IMR-90 (cell line): ENCODE measurements around the gene LIPM. TPM values are rescaled to one million over a fixed set of nuclear protein-coding genes. Genes with fewer than 3 reads are reported as not detected.

Source experiments
- ATAC-seq: fragments of 200-7000 bp; cut with Tn5 transposase; 2 replicates; pipeline ENCODE4 v1.9.1; 2020; ENCODE audit warnings: low read depth, mild to moderate bottlenecking, moderate library complexity
- BruUV-seq: library from RNA; stranded (reverse); fragments of 400-500 nt; replicated peaks from 2 replicates; lab custom pipeline; 2021; lab: Mats Ljungman, UMichigan
- CTCF ChIA-PET: fragments of 300-600 bp; formaldehyde crosslinking; extraction: SDS; loops from one replicate; lab custom pipeline; 2021; ENCODE audit warnings: antibody characterized with exemption; lab: Yijun Ruan, JAX
- POLR2A ChIA-PET: fragments of 300-600 bp; sonication (Branson Sonifier 250); formaldehyde crosslinking; loops from one replicate; lab custom pipeline; 2022; ENCODE audit warnings: antibody characterized with exemption; ENCODE audit not compliant: unreplicated experiment; lab: Charles Lee
- DNase-seq: peaks from one replicate; pipeline ENCODE4 v3.0.0; 2013
- H2AFZ ChIP-seq: replicated peaks from 2 replicates; pipeline ENCODE3; 2013; ENCODE audit warnings: low read length, mild to moderate bottlenecking; ENCODE audit not compliant: poor library complexity
- H2AK5ac ChIP-seq: 2 replicates; pipeline ENCODE4 v1.6.1; 2013; ENCODE audit warnings: low read depth, low read length, inconsistent platforms
- H2AK9ac ChIP-seq: replicated peaks from 2 replicates; pipeline ENCODE3; 2013; ENCODE audit warnings: mild to moderate bottlenecking, low read depth, low read length, moderate library complexity; ENCODE audit not compliant: poor library complexity
- H2BK120ac ChIP-seq: 2 replicates; pipeline ENCODE4 v1.6.1; 2013; ENCODE audit warnings: low read depth, low read length, inconsistent platforms
- H2BK15ac ChIP-seq: 3 replicates; pipeline ENCODE4 v1.6.1; 2013; ENCODE audit warnings: low read depth, low read length, inconsistent platforms
- H2BK20ac ChIP-seq: 2 replicates; pipeline ENCODE4 v1.6.1; 2013; ENCODE audit warnings: low read depth, mild to moderate bottlenecking, inconsistent platforms, low read length, moderate library complexity
- H2BK5ac ChIP-seq: 2 replicates; pipeline ENCODE4 v1.6.1; 2013; ENCODE audit warnings: mild to moderate bottlenecking, low read depth, low read length, inconsistent platforms; ENCODE audit not compliant: poor library complexity, severe bottlenecking
- H3K14ac ChIP-seq: replicated peaks from 2 replicates; pipeline ENCODE4 v1.6.1; 2013; ENCODE audit warnings: low read depth, low read length, inconsistent platforms
- H3K18ac ChIP-seq: 2 replicates; pipeline ENCODE4 v1.6.1; 2013; ENCODE audit warnings: low read depth, low read length, control low read depth
- H3K23ac ChIP-seq: 2 replicates; pipeline ENCODE4 v1.6.1; 2013; ENCODE audit warnings: low read depth, low read length, inconsistent platforms
- H3K27ac ChIP-seq: 2 replicates; pipeline ENCODE4 v1.5.1; 2013; ENCODE audit warnings: mild to moderate bottlenecking, control low read depth, low read length; ENCODE audit not compliant: insufficient read depth
- H3K27me3 ChIP-seq: 2 replicates; pipeline ENCODE4 v1.6.1; 2013; ENCODE audit warnings: low read length; ENCODE audit not compliant: control insufficient read depth, insufficient read depth
- H3K36me3 ChIP-seq: 2 replicates; pipeline ENCODE4 v1.6.1; 2013; ENCODE audit warnings: low read length, mixed read lengths; ENCODE audit not compliant: control insufficient read depth, insufficient read depth
- H3K4ac ChIP-seq: 2 replicates; pipeline ENCODE4 v1.6.1; 2013; ENCODE audit warnings: low read depth, low read length, inconsistent platforms
- H3K4me1 ChIP-seq: 2 replicates; pipeline ENCODE4 v1.6.1; 2013; ENCODE audit warnings: low read length, mixed read lengths; ENCODE audit not compliant: control insufficient read depth, insufficient read depth
- H3K4me2 ChIP-seq: 2 replicates; pipeline ENCODE4 v1.6.1; 2013; ENCODE audit warnings: low read depth, mild to moderate bottlenecking, control low read depth, low read length, moderate library complexity
- H3K4me3 ChIP-seq: 2 replicates; pipeline ENCODE4 v1.5.1; 2013; ENCODE audit warnings: low read depth, mild to moderate bottlenecking, control low read depth, low read length, moderate library complexity; ENCODE audit not compliant: insufficient read depth
- H3K56ac ChIP-seq: 2 replicates; pipeline ENCODE4 v1.6.1; 2013; ENCODE audit warnings: low read length, inconsistent platforms; ENCODE audit not compliant: insufficient read depth; ENCODE audit errors: extremely low read depth
- H3K79me1 ChIP-seq, 2 experiments: 2 replicates each; pipeline ENCODE4 v1.6.1; 2013; ENCODE audit warnings: low read length in 2 of 2, inconsistent platforms in 1 of 2, low read depth in 1 of 2
- H3K9ac ChIP-seq: 2 replicates; pipeline ENCODE4 v1.6.1; 2013; ENCODE audit warnings: low read depth, low read length, control low read depth
- H3K9me1 ChIP-seq: 2 replicates; pipeline ENCODE4 v1.6.1; 2013; ENCODE audit warnings: low read length, inconsistent platforms; ENCODE audit not compliant: insufficient read depth
- H3K9me3 ChIP-seq: 2 replicates; pipeline ENCODE4 v1.6.1; 2013; ENCODE audit warnings: low read length; ENCODE audit not compliant: control insufficient read depth, insufficient read depth
- H4K20me1 ChIP-seq: 2 replicates; pipeline ENCODE4 v1.6.1; 2013; ENCODE audit warnings: low read length, inconsistent platforms; ENCODE audit not compliant: insufficient read depth
- H4K5ac ChIP-seq: 2 replicates; pipeline ENCODE4 v1.6.1; 2013; ENCODE audit warnings: mild to moderate bottlenecking, low read depth, low read length, control low read depth
- H4K8ac ChIP-seq, 2 experiments: 2 replicates each; pipeline ENCODE4 v1.6.1; 2013; ENCODE audit warnings: low read depth in 2 of 2, low read length in 2 of 2, control low read depth in 1 of 2, inconsistent platforms in 1 of 2
- H4K91ac ChIP-seq: 2 replicates; pipeline ENCODE4 v1.6.1; 2013; ENCODE audit warnings: low read depth, low read length, inconsistent platforms; ENCODE audit not compliant: insufficient read depth
- CEBPB ChIP-seq: IDR thresholded peaks from 2 replicates; pipeline ENCODE4 v1.6.1; 2012; ENCODE audit warnings: low read depth, low read length, improper control_type of control experiment
- CHD1 ChIP-seq: IDR thresholded peaks from 2 replicates; pipeline ENCODE4 v1.6.1; 2012; ENCODE audit warnings: low read depth, low read length, improper control_type of control experiment
- MAFK ChIP-seq: IDR thresholded peaks from 2 replicates; pipeline ENCODE4 v1.6.1; 2012; ENCODE audit warnings: low read depth, low read length, improper control_type of control experiment
- MAZ ChIP-seq: IDR thresholded peaks from 2 replicates; pipeline ENCODE4 v1.6.1; 2012; ENCODE audit warnings: low read depth, mild to moderate bottlenecking, low read length, improper control_type of control experiment, moderate library complexity, borderline replicate concordance
- POLR2A ChIP-seq: IDR thresholded peaks from 2 replicates; pipeline ENCODE4 v1.6.1; 2012; ENCODE audit warnings: mild to moderate bottlenecking, low read depth, low read length
- RCOR1 ChIP-seq: IDR thresholded peaks from 2 replicates; pipeline ENCODE4 v1.6.1; 2012; ENCODE audit warnings: mild to moderate bottlenecking, low read length, improper control_type of control experiment; ENCODE audit not compliant: insufficient replicate concordance
- RFX5 ChIP-seq: IDR thresholded peaks from 2 replicates; pipeline ENCODE4 v1.8.0; 2012; ENCODE audit warnings: low read depth, mild to moderate bottlenecking, low read length, moderate library complexity
- WGBS, 2 experiments: methylation state at CpG; one replicate each; pipeline versions ENCODE4 v1.1.5 to v1.1.7; 2013; ENCODE audit warnings: missing lambda C conversion rate in 2 of 2; ENCODE audit not compliant: insufficient read length in 1 of 2; ENCODE audit errors: extremely low coverage in 2 of 2; 5-methylcytosine and 5-hydroxymethylcytosine counted together
- dilution Hi-C: fragments of 300-500 bp; cut with HindIII; formaldehyde crosslinking; loops from one replicate; pipeline ENCODE4 v1.14.3; 2018; ENCODE audit warnings: low sequenced_read_pairs; ENCODE audit not compliant: unreplicated experiment
- in situ Hi-C: fragments of 300-500 bp; cut with MboI; formaldehyde crosslinking; loops from 3 replicates; pipeline ENCODE4 v1.14.3; 2019; ENCODE audit warnings: low sequenced_read_pairs, inconsistent platforms, mixed read lengths
- intact Hi-C: fragments of 100-400 bp; cut with micrococcal nuclease; formaldehyde crosslinking; loops from 2 replicates; pipeline ENCODE4 v1.10.0; 2022
- polyA plus RNA-seq, 3 experiments: library from polyadenylated mRNA; depleted of rRNA; stranded (reverse); fragments of >200 nt; gene quantifications; 2 replicates each; pipeline ENCODE4 v1.2.3, GENCODE V29; 2012; ENCODE audit warnings: low replicate concordance in 1 of 3
- total RNA-seq: library from RNA; depleted of rRNA; stranded (reverse); fragments of >200 nt; gene quantifications from 2 replicates; pipeline ENCODE4 v1.2.3, GENCODE V29; 2012
- TF ChIP-seq, protein P1 (sequence below): fragments of 150-350 bp; IDR thresholded peaks from 2 replicates; pipeline ENCODE4 v1.6.1; 2016; ENCODE audit warnings: low read depth, mild to moderate bottlenecking, low read length, moderate library complexity, borderline replicate concordance

Gene LIPM
- total and polyA plus RNA-seq, 2 of the 4 experiments (the other 2 are of a cell fraction) = not detected

DNA sequence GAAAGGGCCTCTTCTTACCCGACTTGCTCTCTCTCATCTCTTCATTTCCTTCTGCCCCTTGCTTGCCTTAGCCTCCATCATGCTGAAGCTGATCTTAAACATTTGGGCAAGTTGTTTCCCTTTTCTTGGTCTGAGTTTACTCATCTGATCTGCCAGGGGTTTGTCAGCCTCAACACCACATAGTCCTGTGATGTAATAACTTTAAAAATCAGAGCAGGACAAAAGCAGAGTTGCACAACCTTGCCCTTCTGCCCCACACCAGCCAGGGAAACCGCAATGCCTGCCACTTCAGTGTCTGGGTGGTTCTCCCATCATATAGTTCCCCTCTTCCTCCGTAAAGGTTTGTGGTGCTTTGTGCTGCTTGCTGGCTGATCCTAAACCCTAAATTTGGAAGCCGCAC, 9.9 kb upstream of the LIPM start:
- no peak overlapping the region for H2AFZ ChIP-seq
- in situ Hi-C loops (no loop called here), intact Hi-C loops (no loop called here), dilution Hi-C loops (no loop called here)
- H3K4ac ChIP-seq = no peak overlapping the region
- H3K79me1 ChIP-seq = no peaks in the 10 kb centered on the region
- H3K14ac ChIP-seq = no peak overlapping the region
- TF ChIP-seq MAFK (no peak), CHD1 (no peak), MAZ (no peak), RFX5 (no peak), CEBPB (peak; percentile 91), POLR2A (no peak), RCOR1 (no peak)
- TF ChIP-seq, protein P1, sequence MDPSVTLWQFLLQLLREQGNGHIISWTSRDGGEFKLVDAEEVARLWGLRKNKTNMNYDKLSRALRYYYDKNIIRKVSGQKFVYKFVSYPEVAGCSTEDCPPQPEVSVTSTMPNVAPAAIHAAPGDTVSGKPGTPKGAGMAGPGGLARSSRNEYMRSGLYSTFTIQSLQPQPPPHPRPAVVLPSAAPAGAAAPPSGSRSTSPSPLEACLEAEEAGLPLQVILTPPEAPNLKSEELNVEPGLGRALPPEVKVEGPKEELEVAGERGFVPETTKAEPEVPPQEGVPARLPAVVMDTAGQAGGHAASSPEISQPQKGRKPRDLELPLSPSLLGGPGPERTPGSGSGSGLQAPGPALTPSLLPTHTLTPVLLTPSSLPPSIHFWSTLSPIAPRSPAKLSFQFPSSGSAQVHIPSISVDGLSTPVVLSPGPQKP = no peak
- no CpG with 5 or more reads among the region's 4 CpGs for WGBS, 2 experiments
- H4K8ac ChIP-seq = no peak overlapping the region
- H3K9ac ChIP-seq = no peak overlapping the region
- H2BK20ac ChIP-seq = no peak overlapping the region
- no peak overlapping the region for H2BK15ac ChIP-seq
- peaks cover 1% of the 10 kb centered on the region; the same call in 1 of the 2 replicates for H3K4me1 ChIP-seq
- H3K18ac ChIP-seq = no peak overlapping the region
- H3K27me3 ChIP-seq = peaks cover 5% of the 10 kb centered on the region; the same call in 1 of the 2 replicates
- H3K4me2 ChIP-seq = no peak overlapping the region
- ATAC-seq (peak; percentile 51), DNase-seq (peak; percentile 45)
- BruUV-seq = no TSS peak
- no peak overlapping the region for H2AK5ac ChIP-seq
- H2AK9ac ChIP-seq = no peak overlapping the region
- no peaks in the 10 kb centered on the region for H3K9me3 ChIP-seq
- H2BK120ac ChIP-seq = no peak overlapping the region
- H3K9me1 ChIP-seq = 0 out of 2 replicates have a peak, but pooled peaks cover 5% of the 10 kb centered on the region
- CTCF ChIA-PET = interaction anchor here (1.3 kb wide), 1 partner anchor 32 kb away, joined by 3 read pairs; the partner anchor contains the start of gene LIPN
- H3K4me3 ChIP-seq = no peak overlapping the region
- H3K27ac ChIP-seq = no peak overlapping the region
- no peaks in the 10 kb centered on the region for H3K36me3 ChIP-seq
- H3K56ac ChIP-seq = no peak overlapping the region
- no peak overlapping the region for H2BK5ac ChIP-seq
- no peak overlapping the region for H3K23ac ChIP-seq
- POLR2A ChIA-PET = no interaction called here
- no peaks in the 10 kb centered on the region for H4K20me1 ChIP-seq
- no peak overlapping the region for H4K5ac ChIP-seq
- no peak overlapping the region for H4K91ac ChIP-seq
